Effector memory CD4-positive, alpha-beta T cell (primary cell): ENCODE results near the gene ST3GAL6.
"Not testable (repeated sequence)": the region's sequence is repeated elsewhere in the genome, so short reads cannot be mapped to it uniquely, and the experiment has no call there.

Experiments used
- DNase-seq, 3 donors: peaks; one replicate each; pipeline ENCODE4 v3.0.0-alpha.2; 2020
- H3K27ac ChIP-seq: 2 replicates; pipeline ENCODE4 v1.7.0; 2013; ENCODE audit warnings: mild to moderate bottlenecking, low read length, moderate library complexity; ENCODE audit not compliant: insufficient read depth, poor library complexity, severe bottlenecking
- H3K27me3 ChIP-seq: replicated peaks from 2 replicates; pipeline ENCODE4 v1.7.0; 2013; ENCODE audit warnings: mild to moderate bottlenecking, low read length; ENCODE audit not compliant: insufficient read depth, control insufficient read depth, poor library complexity, severe bottlenecking
- H3K36me3 ChIP-seq: 2 replicates; pipeline ENCODE4 v1.7.0; 2013; ENCODE audit warnings: mild to moderate bottlenecking, low read length, moderate library complexity; ENCODE audit not compliant: control insufficient read depth, insufficient read depth
- H3K4me1 ChIP-seq: 2 replicates; pipeline ENCODE4 v1.7.0; 2013; ENCODE audit warnings: low read length, mild to moderate bottlenecking; ENCODE audit not compliant: control insufficient read depth, insufficient read depth, poor library complexity, severe bottlenecking
- H3K4me3 ChIP-seq: 2 replicates; pipeline ENCODE4 v1.7.0; 2013; ENCODE audit warnings: low read length, low read depth, mild to moderate bottlenecking; ENCODE audit not compliant: insufficient read depth, poor library complexity, severe bottlenecking
- H3K9me3 ChIP-seq: 2 replicates; pipeline ENCODE4 v1.7.0; 2013; ENCODE audit warnings: mild to moderate bottlenecking, low read length, moderate library complexity; ENCODE audit not compliant: control insufficient read depth

The ST3GAL6 gene

DNA sequence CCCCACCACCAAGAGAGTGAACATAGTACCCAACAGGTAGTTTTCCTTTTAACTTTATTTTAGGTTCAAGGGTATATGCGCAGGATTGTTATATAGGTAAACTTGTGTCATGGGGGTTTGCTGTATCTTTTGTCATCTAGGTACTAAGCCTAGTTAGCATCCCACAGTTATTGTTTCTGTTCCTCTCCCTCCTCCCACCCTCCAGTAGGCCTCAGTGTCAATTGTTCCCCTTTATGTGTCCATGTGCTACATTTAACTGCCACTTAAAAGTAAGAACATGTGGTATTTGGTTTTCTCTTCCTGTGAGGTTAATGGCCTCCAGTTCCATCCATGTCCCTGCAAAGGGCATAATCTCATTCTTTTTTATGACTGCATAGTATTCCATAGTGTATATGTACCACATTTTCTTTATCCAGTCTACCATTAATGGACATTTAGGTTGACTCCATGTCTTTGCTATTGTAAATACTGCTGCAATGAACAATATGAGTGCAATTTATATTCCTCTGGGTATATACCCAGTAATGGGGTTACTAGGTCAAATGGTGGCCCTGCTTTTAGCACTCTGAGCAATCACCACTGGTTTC is 66.2 kb downstream of the ST3GAL6 start:
- H3K9me3 ChIP-seq = no peaks in the 10 kb centered on the region
- H3K27me3 ChIP-seq = no peaks in the 10 kb centered on the region
- H3K27ac ChIP-seq = no peak overlapping the region
- H3K4me3 ChIP-seq = no peak overlapping the region
- no peaks in the 10 kb centered on the region for H3K4me1 ChIP-seq
- no peaks in the 10 kb centered on the region for H3K36me3 ChIP-seq
- no peak for DNase-seq

DNA sequence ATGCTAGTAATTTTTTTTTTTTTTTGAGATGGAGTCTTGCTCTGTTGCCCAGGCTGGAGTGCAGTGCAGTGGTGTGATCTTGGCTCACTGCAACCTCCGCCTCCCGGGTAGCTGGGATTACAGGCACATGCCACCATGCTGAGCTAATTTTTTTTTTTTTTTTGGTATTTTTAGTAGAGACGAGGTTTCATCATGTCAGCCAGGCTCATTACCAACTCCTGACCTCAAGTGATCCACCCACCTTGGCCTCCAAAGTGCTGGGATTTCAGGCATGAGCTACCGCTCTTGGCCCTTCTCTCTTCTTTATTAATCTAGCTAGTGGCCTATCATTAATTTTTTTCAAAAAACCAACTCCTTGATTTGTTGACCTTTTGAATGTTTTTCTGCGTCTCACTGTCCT is 67.9 kb downstream of the ST3GAL6 start:
- not testable (repeated sequence) for DNase-seq, H3K36me3 ChIP-seq, H3K27me3 ChIP-seq, H3K4me3 ChIP-seq, H3K4me1 ChIP-seq, H3K9me3 ChIP-seq, H3K27ac ChIP-seq

- Histone ChIP-seq H3K27ac (no peak overlapping the region), H3K36me3 (no peaks in the 10 kb centered on the region), H3K4me3 (no peak overlapping the region), H3K27me3 (no peaks in the 10 kb centered on the region), H3K4me1 (no peaks in the 10 kb centered on the region), H3K9me3 (no peaks in the 10 kb centered on the region)
- DNase-seq = no peak
Observed at GRCh38 chr3:98839846-98840245, 76.7 kb downstream of the ST3GAL6 start.

DNA sequence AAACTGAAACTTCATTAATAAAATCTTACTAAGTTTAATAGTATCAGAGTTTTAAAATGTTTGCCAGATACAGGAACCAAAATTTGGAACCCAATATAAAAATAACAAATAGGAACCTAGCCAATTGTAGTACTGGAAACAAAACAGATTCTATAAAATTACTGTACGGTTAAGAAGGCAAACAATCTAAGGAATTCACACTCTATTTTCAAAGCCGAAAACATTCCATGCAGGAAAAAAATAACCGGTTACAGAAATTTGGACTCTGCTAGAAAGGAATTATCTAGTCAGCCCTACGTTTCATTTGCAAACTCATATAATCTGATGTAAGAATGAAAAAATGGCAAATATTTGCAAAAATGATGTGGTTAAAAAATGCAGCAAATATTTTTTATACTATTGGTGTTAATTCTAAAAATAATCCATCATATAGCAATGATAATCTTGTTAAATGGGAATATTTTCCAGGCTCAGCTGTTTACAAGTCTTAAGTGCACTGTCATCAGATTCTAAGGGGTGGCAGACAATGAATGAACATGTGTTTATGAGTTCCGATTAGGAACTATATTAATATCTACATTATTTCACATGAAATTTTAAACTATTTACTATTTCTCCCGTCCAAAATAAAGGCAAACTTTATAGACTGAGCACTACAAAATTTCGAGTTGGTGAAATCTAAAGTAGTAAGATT is 80.3 kb downstream of the ST3GAL6 start:
- Histone ChIP-seq H3K9me3 (no peaks in the 10 kb centered on the region), H3K4me3 (no peak overlapping the region), H3K27me3 (no peaks in the 10 kb centered on the region), H3K4me1 (no peaks in the 10 kb centered on the region), H3K27ac (no peak overlapping the region), H3K36me3 (no peaks in the 10 kb centered on the region)
- no peak for DNase-seq
